HepG2 (cell line): Measurements from ENCODE around the gene BDP1. TPM values are rescaled to one million over a fixed set of nuclear protein-coding genes. Genes with fewer than 3 reads are reported as not detected.

Experiments used
- DMAP1 ChIP-seq: IDR thresholded peaks from 2 replicates; pipeline ENCODE4 v1.6.1; 2016
- EHMT2 ChIP-seq: fragments of 200-600 bp; sonication (generic); IDR thresholded peaks from 2 replicates; pipeline ENCODE4 v1.7.0; 2017; ENCODE audit warnings: antibody characterized with exemption, low read depth, low read length, borderline replicate concordance
- GZF1 ChIP-seq: sonication (generic); formaldehyde crosslinking; IDR thresholded peaks from 2 replicates; pipeline ENCODE4 v1.5.1; 2020; ENCODE audit warnings: mild to moderate bottlenecking, missing genetic modification reagents
- HDAC6 ChIP-seq: fragments of 200-600 bp; sonication (generic); IDR thresholded peaks from 2 replicates; pipeline ENCODE4 v1.7.0; 2017; ENCODE audit warnings: mild to moderate bottlenecking, antibody characterized with exemption, low read length, low read depth
- NCOA1 ChIP-seq: sonication (generic); formaldehyde crosslinking; IDR thresholded peaks from 2 replicates; pipeline ENCODE4 v1.9.0; 2021; ENCODE audit warnings: missing genetic modification reagents
- NCOA5 ChIP-seq: sonication (generic); formaldehyde crosslinking; IDR thresholded peaks from 2 replicates; pipeline ENCODE4 v1.4.0; 2020; ENCODE audit warnings: missing genetic modification reagents
- PITX1 ChIP-seq: sonication (generic); formaldehyde crosslinking; IDR thresholded peaks from 2 replicates; pipeline ENCODE4 v1.5.1; 2020; ENCODE audit warnings: mild to moderate bottlenecking, missing genetic modification reagents
- RNF2 ChIP-seq: fragments of 450-650 bp; conservative IDR thresholded peaks from 2 replicates; pipeline ENCODE4 v1.6.1; 2016; ENCODE audit warnings: low read depth
- SIX1 ChIP-seq: sonication (generic); formaldehyde crosslinking; IDR thresholded peaks from 2 replicates; pipeline ENCODE4 v1.4.0; 2020; ENCODE audit warnings: missing genetic modification reagents, borderline replicate concordance
- SMC3 ChIP-seq: IDR thresholded peaks from 2 replicates; pipeline ENCODE4 v1.6.1; 2011; ENCODE audit warnings: low read length, improper control_type of control experiment
- TFDP1 ChIP-seq: IDR thresholded peaks from 2 replicates; pipeline ENCODE4 v1.6.1; 2016; ENCODE audit warnings: missing compliant biosample characterization, missing genetic modification reagents, borderline replicate concordance
- ZNF781 ChIP-seq: sonication (generic); formaldehyde crosslinking; IDR thresholded peaks from 2 replicates; pipeline ENCODE4 v1.5.1; 2020; ENCODE audit warnings: borderline replicate concordance, mild to moderate bottlenecking, missing genetic modification reagents; ENCODE audit errors: not compliant biosample characterization
- polyA plus RNA-seq, 8 experiments: library from polyadenylated mRNA; depleted of rRNA in 3 of 8; stranded (reverse) in 7 of 8; unstranded in 1 of 8; fragments of >200 nt; fragmentation: Illumina TruSeq in 4 of 8; extraction: Trizol in 4 of 8; gene quantifications; 2 replicates each; pipeline versions ENCODE4 v1.2.1 to v1.2.3, GENCODE V29; 2011 to 2016; ENCODE audit warnings: low read depth in 4 of 8, missing spikeins in 1 of 8, mixed read lengths in 1 of 8; ENCODE audit not compliant: insufficient read depth in 1 of 8
- total RNA-seq, 5 experiments: library from RNA; depleted of rRNA; stranded (reverse); fragments of >200 nt; fragmentation: Illumina TruSeq; extraction: Trizol; gene quantifications; 2 replicates each; pipeline ENCODE4 v1.2.3, GENCODE V29; 2016; ENCODE audit warnings: low read depth in 1 of 5
- TF ChIP-seq, protein P1 (sequence below): sonication (generic); formaldehyde crosslinking; IDR thresholded peaks from 2 replicates; pipeline ENCODE4 v1.5.1; 2020; ENCODE audit warnings: mild to moderate bottlenecking, missing genetic modification reagents, moderate library complexity
- TF ChIP-seq, protein P2 (sequence below): fragments of 450-650 bp; IDR thresholded peaks from 2 replicates; pipeline ENCODE4 v1.6.1; 2016
- TF ChIP-seq, protein P3 (sequence below): sonication (generic); formaldehyde crosslinking; IDR thresholded peaks from 2 replicates; pipeline ENCODE4 v1.5.0; 2020; ENCODE audit warnings: missing genetic modification reagents, mild to moderate bottlenecking, borderline replicate concordance
- TF ChIP-seq, protein P4 (sequence below): sonication (generic); formaldehyde crosslinking; IDR thresholded peaks from 2 replicates; pipeline ENCODE4 v1.5.1; 2020; ENCODE audit warnings: missing genetic modification reagents, mild to moderate bottlenecking, borderline replicate concordance
- TF ChIP-seq, protein P5 (sequence below): IDR thresholded peaks from 2 replicates; pipeline ENCODE4 v1.6.1; 2016

BDP1 gene
- total and polyA plus RNA-seq, 2 of the 13 experiments (the other 11 are each of a cell fraction or from before 2014, with no cell fraction given), result 10.2 to 22.4 TPM

- TF ChIP-seq SMC3 (no peak), ZNF781 (peak; percentile 81), SIX1 (no peak), HDAC6 (no peak), EHMT2 (no peak; the same call in 1 of the 2 replicates), NCOA5 (no peak), GZF1 (CRISPR knock-in tag) (0 out of 2 replicates have a peak, but pooled peaks have one; percentile 67), TFDP1 (0 out of 2 replicates have a peak, but pooled peaks have one; percentile 5), PITX1 (peak; percentile 53; the same call in 1 of the 2 replicates), DMAP1 (CRISPR knock-in tag) (peak; percentile 49; the same call in 1 of the 2 replicates), NCOA1 (no peak), RNF2 (no peak)
- TF ChIP-seq, protein P1, sequence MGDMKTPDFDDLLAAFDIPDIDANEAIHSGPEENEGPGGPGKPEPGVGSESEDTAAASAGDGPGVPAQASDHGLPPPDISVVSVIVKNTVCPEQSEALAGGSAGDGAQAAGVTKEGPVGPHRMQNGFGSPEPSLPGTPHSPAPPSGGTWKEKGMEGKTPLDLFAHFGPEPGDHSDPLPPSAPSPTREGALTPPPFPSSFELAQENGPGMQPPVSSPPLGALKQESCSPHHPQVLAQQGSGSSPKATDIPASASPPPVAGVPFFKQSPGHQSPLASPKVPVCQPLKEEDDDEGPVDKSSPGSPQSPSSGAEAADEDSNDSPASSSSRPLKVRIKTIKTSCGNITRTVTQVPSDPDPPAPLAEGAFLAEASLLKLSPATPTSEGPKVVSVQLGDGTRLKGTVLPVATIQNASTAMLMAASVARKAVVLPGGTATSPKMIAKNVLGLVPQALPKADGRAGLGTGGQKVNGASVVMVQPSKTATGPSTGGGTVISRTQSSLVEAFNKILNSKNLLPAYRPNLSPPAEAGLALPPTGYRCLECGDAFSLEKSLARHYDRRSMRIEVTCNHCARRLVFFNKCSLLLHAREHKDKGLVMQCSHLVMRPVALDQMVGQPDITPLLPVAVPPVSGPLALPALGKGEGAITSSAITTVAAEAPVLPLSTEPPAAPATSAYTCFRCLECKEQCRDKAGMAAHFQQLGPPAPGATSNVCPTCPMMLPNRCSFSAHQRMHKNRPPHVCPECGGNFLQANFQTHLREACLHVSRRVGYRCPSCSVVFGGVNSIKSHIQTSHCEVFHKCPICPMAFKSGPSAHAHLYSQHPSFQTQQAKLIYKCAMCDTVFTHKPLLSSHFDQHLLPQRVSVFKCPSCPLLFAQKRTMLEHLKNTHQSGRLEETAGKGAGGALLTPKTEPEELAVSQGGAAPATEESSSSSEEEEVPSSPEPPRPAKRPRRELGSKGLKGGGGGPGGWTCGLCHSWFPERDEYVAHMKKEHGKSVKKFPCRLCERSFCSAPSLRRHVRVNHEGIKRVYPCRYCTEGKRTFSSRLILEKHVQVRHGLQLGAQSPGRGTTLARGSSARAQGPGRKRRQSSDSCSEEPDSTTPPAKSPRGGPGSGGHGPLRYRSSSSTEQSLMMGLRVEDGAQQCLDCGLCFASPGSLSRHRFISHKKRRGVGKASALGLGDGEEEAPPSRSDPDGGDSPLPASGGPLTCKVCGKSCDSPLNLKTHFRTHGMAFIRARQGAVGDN, result no peak
- TF ChIP-seq, protein P2, sequence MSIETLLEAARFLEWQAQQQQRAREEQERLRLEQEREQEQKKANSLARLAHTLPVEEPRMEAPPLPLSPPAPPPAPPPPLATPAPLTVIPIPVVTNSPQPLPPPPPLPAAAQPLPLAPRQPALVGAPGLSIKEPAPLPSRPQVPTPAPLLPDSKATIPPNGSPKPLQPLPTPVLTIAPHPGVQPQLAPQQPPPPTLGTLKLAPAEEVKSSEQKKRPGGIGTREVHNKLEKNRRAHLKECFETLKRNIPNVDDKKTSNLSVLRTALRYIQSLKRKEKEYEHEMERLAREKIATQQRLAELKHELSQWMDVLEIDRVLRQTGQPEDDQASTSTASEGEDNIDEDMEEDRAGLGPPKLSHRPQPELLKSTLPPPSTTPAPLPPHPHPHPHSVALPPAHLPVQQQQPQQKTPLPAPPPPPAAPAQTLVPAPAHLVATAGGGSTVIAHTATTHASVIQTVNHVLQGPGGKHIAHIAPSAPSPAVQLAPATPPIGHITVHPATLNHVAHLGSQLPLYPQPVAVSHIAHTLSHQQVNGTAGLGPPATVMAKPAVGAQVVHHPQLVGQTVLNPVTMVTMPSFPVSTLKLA, result peak; percentile 82
- TF ChIP-seq, protein P3, sequence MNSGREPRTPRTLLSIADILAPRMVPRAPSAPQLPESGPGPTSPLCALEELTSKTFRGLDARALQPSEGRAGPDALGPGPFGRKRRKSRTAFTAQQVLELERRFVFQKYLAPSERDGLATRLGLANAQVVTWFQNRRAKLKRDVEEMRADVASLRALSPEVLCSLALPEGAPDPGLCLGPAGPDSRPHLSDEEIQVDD, result no peak
- TF ChIP-seq, protein P4, sequence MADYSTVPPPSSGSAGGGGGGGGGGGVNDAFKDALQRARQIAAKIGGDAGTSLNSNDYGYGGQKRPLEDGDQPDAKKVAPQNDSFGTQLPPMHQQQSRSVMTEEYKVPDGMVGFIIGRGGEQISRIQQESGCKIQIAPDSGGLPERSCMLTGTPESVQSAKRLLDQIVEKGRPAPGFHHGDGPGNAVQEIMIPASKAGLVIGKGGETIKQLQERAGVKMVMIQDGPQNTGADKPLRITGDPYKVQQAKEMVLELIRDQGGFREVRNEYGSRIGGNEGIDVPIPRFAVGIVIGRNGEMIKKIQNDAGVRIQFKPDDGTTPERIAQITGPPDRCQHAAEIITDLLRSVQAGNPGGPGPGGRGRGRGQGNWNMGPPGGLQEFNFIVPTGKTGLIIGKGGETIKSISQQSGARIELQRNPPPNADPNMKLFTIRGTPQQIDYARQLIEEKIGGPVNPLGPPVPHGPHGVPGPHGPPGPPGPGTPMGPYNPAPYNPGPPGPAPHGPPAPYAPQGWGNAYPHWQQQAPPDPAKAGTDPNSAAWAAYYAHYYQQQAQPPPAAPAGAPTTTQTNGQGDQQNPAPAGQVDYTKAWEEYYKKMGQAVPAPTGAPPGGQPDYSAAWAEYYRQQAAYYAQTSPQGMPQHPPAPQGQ (CRISPR knock-in tag), result no peak
- TF ChIP-seq, protein P5, sequence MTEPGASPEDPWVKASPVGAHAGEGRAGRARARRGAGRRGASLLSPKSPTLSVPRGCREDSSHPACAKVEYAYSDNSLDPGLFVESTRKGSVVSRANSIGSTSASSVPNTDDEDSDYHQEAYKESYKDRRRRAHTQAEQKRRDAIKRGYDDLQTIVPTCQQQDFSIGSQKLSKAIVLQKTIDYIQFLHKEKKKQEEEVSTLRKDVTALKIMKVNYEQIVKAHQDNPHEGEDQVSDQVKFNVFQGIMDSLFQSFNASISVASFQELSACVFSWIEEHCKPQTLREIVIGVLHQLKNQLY, result no peak
These were observed 130.8 kb downstream of the BDP1 start (continued) for GRCh38 chr5:71586052-71586940.
